H1 (cell line): ENCODE results near the gene QDPR. TPM values are rescaled to one million over a fixed set of nuclear protein-coding genes. Genes with fewer than 3 reads are reported as not detected.

ENCODE experiments used
- BACH1 ChIP-seq: IDR thresholded peaks from 2 replicates; pipeline ENCODE4 v1.6.1; 2012; ENCODE audit warnings: low read length, improper control_type of control experiment
- BCL11A ChIP-seq, 2 experiments: IDR thresholded peaks; one replicate each; pipeline ENCODE4 v1.6.1; 2011; ENCODE audit warnings: low read depth in 2 of 2, low read length in 2 of 2, mild to moderate bottlenecking in 2 of 2
- BRCA1 ChIP-seq: IDR thresholded peaks from 2 replicates; pipeline ENCODE4 v1.6.1; 2012; ENCODE audit warnings: low read depth, low read length, improper control_type of control experiment
- CHD1 ChIP-seq: IDR thresholded peaks from 2 replicates; pipeline ENCODE4 v1.6.1; 2012; ENCODE audit warnings: low read depth, low read length, improper control_type of control experiment
- CREB1 ChIP-seq: IDR thresholded peaks from 2 replicates; pipeline ENCODE4 v1.6.1; 2012; ENCODE audit warnings: inconsistent platforms
- CTCF ChIP-seq, 3 experiments: IDR thresholded peaks; 1 replicate in 2 of 3; 2 replicates in 1 of 3; pipeline versions ENCODE4 v1.5.1 to v1.6.1; 2011; ENCODE audit warnings: low read length in 3 of 3, mild to moderate bottlenecking in 3 of 3, inconsistent platforms in 2 of 3, low read depth in 1 of 3, moderate library complexity in 1 of 3; ENCODE audit not compliant: insufficient read depth in 1 of 3; ENCODE audit errors: control extremely low read depth in 1 of 3
- E2F6 ChIP-seq: IDR thresholded peaks from 2 replicates; pipeline ENCODE4 v1.6.1; 2012; ENCODE audit warnings: inconsistent platforms
- EZH2 ChIP-seq: fragments of 200-600 bp; sonication (generic); IDR thresholded peaks from 2 replicates; pipeline ENCODE4 v1.7.1; 2012; ENCODE audit warnings: low read depth, mild to moderate bottlenecking, moderate library complexity, low read length, inconsistent platforms; ENCODE audit not compliant: severe bottlenecking
- JUN ChIP-seq: IDR thresholded peaks from 2 replicates; pipeline ENCODE4 v1.6.1; 2011; ENCODE audit warnings: low read depth, mild to moderate bottlenecking, improper control_type of control experiment, low read length
- KDM5A ChIP-seq: fragments of 200-600 bp; IDR thresholded peaks from 2 replicates; pipeline ENCODE4 v1.7.1; 2012; ENCODE audit warnings: mild to moderate bottlenecking, low read length, inconsistent platforms, mixed read lengths
- PHF8 ChIP-seq: fragments of 200-600 bp; sonication (generic); conservative IDR thresholded peaks from 2 replicates; pipeline ENCODE4 v1.7.1; 2012; ENCODE audit warnings: low read depth, mild to moderate bottlenecking, inconsistent platforms, low read length, moderate library complexity
- POLR2A ChIP-seq, 2 experiments: IDR thresholded peaks; 1 replicate in 1 of 2; 2 replicates in 1 of 2; pipeline ENCODE4 v1.6.1; 2011; ENCODE audit warnings: low read depth in 2 of 2, low read length in 2 of 2, mild to moderate bottlenecking in 2 of 2; ENCODE audit errors: control extremely low read depth in 1 of 2
- RAD21 ChIP-seq, 2 experiments: IDR thresholded peaks in 1 of 2; conservative IDR thresholded peaks in 1 of 2; 2 replicates each; pipeline ENCODE4 v1.6.1; 2011; ENCODE audit warnings: low read depth in 2 of 2, low read length in 2 of 2, improper control_type of control experiment in 1 of 2, inconsistent platforms in 1 of 2, mild to moderate bottlenecking in 1 of 2, moderate library complexity in 1 of 2
- RBBP5 ChIP-seq: IDR thresholded peaks from 2 replicates; pipeline ENCODE4 v1.7.1; 2012; ENCODE audit warnings: low read depth, mild to moderate bottlenecking, inconsistent platforms, low read length, moderate library complexity, borderline replicate concordance
- RNF2 ChIP-seq: fragments of 200-900, 300-1000 bp; sonication (generic); IDR thresholded peaks from 2 replicates; pipeline ENCODE4 v1.7.1; 2016; ENCODE audit warnings: borderline replicate concordance, low read depth, mild to moderate bottlenecking, antibody characterized with exemption, low read length; ENCODE audit not compliant: poor library complexity, severe bottlenecking; ENCODE audit errors: missing control alignments
- SIN3A ChIP-seq, 2 experiments: IDR thresholded peaks in 1 of 2; conservative IDR thresholded peaks in 1 of 2; 2 replicates each; pipeline ENCODE4 v1.6.1; 2011 to 2012; ENCODE audit warnings: low read length in 2 of 2, improper control_type of control experiment in 1 of 2, low read depth in 1 of 2, mild to moderate bottlenecking in 1 of 2
- SUZ12 ChIP-seq: fragments of 200-600 bp; sonication (generic); IDR thresholded peaks from 2 replicates; pipeline ENCODE4 v1.6.1; 2012; ENCODE audit warnings: mild to moderate bottlenecking, inconsistent platforms, low read length, moderate library complexity, mixed read lengths
- TAF1 ChIP-seq: IDR thresholded peaks from 2 replicates; pipeline ENCODE4 v1.6.1; 2011; ENCODE audit warnings: mild to moderate bottlenecking, low read depth, low read length
- TBP ChIP-seq: IDR thresholded peaks from 2 replicates; pipeline ENCODE4 v1.6.1; 2011; ENCODE audit warnings: low read depth, low read length, improper control_type of control experiment
- YY1 ChIP-seq: IDR thresholded peaks from 2 replicates; pipeline ENCODE4 v1.6.1; 2011; ENCODE audit warnings: low read depth, mild to moderate bottlenecking, low read length
- polyA plus RNA-seq, 7 experiments: library from polyadenylated mRNA; depleted of rRNA in 3 of 7; stranded (reverse) in 5 of 7; unstranded in 2 of 7; fragments of >200 nt in 5 of 7; fragments of 200-250 nt in 2 of 7; gene quantifications; 1 replicate in 5 of 7; 2 replicates in 1 of 7; 4 replicates in 1 of 7; pipeline versions ENCODE4 v1.2.1 to v1.2.3, GENCODE V29; 2011 to 2013; ENCODE audit warnings: missing spikeins in 2 of 7, mixed read lengths in 2 of 7
- total RNA-seq: library from RNA; stranded (reverse); fragmentation: NEBNext Ultra II Directional; extraction: Animal tissue kit (Norgen Biotek cat#: 25700); gene quantifications from 2 replicates; pipeline ENCODE4 v1.2.1, GENCODE V29; 2021

Gene QDPR
- total and polyA plus RNA-seq, 2 of the 8 experiments (the other 6 are each of a cell fraction or from before 2014, with no cell fraction given): 33.6 to 35.9 TPM

- TF ChIP-seq CHD1: no peak
- peak; percentile 87 for TF ChIP-seq TAF1
- TF ChIP-seq RAD21 (IDR thresholded peaks at IDR 0.05 in 1 of 2, conservative IDR thresholded peaks at IDR 0.05 in 1 of 2; ENCODE audit: low read depth in 2 of 2, low read length in 2 of 2): peak; percentile 43 to 58; a peak in 3 of 4 replicates
- 0 out of 2 replicates have a peak, but pooled peaks have one; percentile 62 for TF ChIP-seq RBBP5
- TF ChIP-seq SUZ12: no peak
- TF ChIP-seq JUN: no peak
- no peak for TF ChIP-seq RNF2
- peak; percentile 83 for TF ChIP-seq KDM5A
- peak in 1 of 2 experiments; percentile 42; a peak in 1 of 3 replicates for TF ChIP-seq POLR2A (IDR thresholded peaks at IDR 0.05; ENCODE audit: control extremely low read depth in 1 of 2, low read depth in 2 of 2, low read length in 2 of 2)
- peak; percentile 29; the same call in 1 of the 2 replicates for TF ChIP-seq TBP
- no peak for TF ChIP-seq BCL11A (IDR thresholded peaks at IDR 0.05; ENCODE audit: low read depth in 2 of 2, low read length in 2 of 2)
- peak; percentile 74 for TF ChIP-seq PHF8
- no peak for TF ChIP-seq EZH2
- no peak for TF ChIP-seq SIN3A (conservative IDR thresholded peaks at IDR 0.05 in 1 of 2, IDR thresholded peaks at IDR 0.05 in 1 of 2; ENCODE audit: low read depth in 1 of 2, low read length in 2 of 2)
- peak; percentile 20; the same call in 1 of the 2 replicates for TF ChIP-seq CREB1
- TF ChIP-seq YY1: peak; percentile 34; the same call in 1 of the 2 replicates
- TF ChIP-seq BRCA1: no peak
- peak; percentile 45; the same call in 1 of the 2 replicates for TF ChIP-seq E2F6
- TF ChIP-seq BACH1: no peak
- peak; percentile 9 to 56 (median 45) for TF ChIP-seq CTCF (IDR thresholded peaks at IDR 0.05; ENCODE audit: control extremely low read depth in 1 of 3, insufficient read depth in 1 of 3, low read depth in 1 of 3, low read length in 3 of 3)
Measured at GRCh38 chr4:17511950-17512795, at the start of gene QDPR (continued).
